Activated naive CD4-positive, alpha-beta T cell treated with anti-CD3 and anti-CD28 coated beads, Interleukin-2, amount 50 U/mL, for 24 hours (primary cell): Measurements from ENCODE around the gene SLC25A21.

ENCODE experiments used
- H3K27ac Mint-ChIP-seq: one replicate; pipeline ENCODE4 v1.8.0; 2021; ENCODE audit warnings: mild to moderate bottlenecking, mixed read lengths
- H3K27me3 Mint-ChIP-seq: one replicate; pipeline ENCODE4 v1.8.0; 2021; ENCODE audit warnings: mixed read lengths
- H3K36me3 Mint-ChIP-seq: one replicate; pipeline ENCODE4 v1.8.0; 2021; ENCODE audit warnings: mixed read lengths
- H3K4me1 Mint-ChIP-seq: one replicate; pipeline ENCODE4 v1.8.0; 2021; ENCODE audit warnings: mixed read lengths
- H3K4me3 Mint-ChIP-seq: one replicate; pipeline ENCODE4 v1.8.0; 2021; ENCODE audit warnings: mild to moderate bottlenecking, mixed read lengths
- H3K9me3 Mint-ChIP-seq: one replicate; pipeline ENCODE4 v1.8.0; 2021; ENCODE audit warnings: mixed read lengths

The SLC25A21 gene

DNA sequence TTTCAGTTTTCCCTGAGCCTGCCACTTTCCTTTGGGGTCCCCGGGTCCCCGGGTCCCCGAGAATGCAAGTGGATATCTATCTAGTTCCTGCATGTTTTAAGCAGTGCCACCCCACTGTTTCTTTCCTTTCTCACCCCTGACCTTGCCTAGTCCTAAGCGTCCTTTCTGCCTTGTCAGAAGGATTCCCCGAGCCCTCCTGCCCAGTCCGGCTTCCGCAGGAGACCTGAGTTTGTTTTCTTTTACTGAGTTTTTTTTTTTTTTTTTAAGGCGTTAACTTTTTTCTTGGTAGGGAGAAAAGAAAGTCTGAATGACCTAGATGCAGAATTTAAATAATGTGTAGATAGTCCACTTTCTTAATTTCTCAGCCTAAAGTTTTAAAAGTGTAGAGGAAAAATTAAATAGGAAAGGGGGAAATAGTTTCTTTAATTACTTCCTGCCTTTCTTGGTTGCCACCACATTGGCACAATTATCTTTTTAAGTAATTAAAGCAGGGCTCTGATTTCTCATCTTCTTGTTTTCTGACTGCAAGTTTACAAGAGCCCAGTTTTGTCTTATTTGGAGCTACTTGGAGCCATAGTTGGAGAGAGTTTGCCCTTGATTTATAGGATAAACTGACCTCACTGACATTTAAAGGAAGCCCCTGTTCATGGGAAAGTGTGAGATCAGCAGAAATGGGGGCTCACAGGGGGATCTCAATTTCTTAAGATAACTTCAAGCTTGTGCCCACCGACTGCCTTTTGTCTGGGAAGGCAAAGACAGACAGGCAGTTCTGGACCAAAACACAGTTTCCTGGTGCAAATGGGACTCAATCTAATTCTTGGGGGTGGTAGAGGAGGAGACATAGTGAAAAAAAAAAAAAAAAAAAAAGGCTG is 507.8 kb downstream of the SLC25A21 start:
- Mint-ChIP-seq H3K9me3 (peaks cover 4% of the 10 kb centered on the region), H3K27me3 (peaks cover 60% of the 10 kb centered on the region), H3K4me1 (peaks cover 47% of the 10 kb centered on the region), H3K36me3 (peaks cover 8% of the 10 kb centered on the region), H3K27ac (no peak overlapping the region), H3K4me3 (peak overlapping the region; percentile 57)

DNA sequence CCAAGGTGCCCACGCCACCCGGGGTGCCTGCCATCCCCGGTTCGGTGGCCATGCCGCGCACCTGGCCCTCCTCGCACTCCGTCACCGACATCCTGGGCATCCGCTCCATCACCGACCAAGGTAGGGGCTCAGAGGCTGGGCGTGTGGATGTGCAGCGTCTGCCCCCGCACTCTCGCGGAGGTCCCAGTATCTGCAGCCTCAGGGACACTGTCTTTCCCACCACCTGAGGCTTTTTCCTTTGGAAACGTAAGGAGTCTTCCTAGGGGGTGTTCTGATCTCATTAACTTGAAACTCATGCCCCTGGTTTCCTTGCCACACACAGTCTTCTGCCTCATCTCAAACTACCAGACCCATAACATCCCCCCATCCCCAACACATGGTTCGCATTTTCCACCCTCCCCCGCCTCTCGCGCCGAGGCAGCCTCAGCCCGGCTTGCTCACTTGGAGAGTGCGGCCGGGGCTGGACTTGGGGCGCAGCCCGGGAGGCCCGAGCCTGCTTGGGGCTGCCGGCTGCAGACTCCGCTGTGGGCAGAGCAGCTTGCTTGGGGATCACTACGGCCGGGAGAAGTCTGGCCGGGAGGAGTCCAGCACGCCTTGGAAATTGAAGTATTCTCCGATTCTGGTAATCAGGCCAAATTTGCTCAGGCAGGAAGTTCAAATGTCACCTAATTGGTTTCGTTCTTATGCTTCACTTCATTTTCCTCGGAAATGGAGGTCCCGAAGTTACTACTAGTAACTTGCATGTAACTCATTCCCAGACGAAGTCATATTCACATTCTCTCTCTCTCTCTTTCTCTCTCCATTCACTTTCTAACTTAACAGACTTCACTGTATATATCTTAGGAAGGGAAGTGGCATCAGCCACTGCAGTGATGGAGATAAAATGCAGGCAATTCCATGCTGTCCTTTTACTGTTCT is 508.7 kb downstream of the SLC25A21 start:
- H3K27me3 Mint-ChIP-seq, result peaks cover 66% of the 10 kb centered on the region
- no peak overlapping the region for H3K27ac Mint-ChIP-seq
- peaks cover 8% of the 10 kb centered on the region for H3K36me3 Mint-ChIP-seq
- H3K4me3 Mint-ChIP-seq, result peak overlapping the region; percentile 57
- H3K4me1 Mint-ChIP-seq, result peaks cover 52% of the 10 kb centered on the region
- peaks cover 4% of the 10 kb centered on the region for H3K9me3 Mint-ChIP-seq

DNA sequence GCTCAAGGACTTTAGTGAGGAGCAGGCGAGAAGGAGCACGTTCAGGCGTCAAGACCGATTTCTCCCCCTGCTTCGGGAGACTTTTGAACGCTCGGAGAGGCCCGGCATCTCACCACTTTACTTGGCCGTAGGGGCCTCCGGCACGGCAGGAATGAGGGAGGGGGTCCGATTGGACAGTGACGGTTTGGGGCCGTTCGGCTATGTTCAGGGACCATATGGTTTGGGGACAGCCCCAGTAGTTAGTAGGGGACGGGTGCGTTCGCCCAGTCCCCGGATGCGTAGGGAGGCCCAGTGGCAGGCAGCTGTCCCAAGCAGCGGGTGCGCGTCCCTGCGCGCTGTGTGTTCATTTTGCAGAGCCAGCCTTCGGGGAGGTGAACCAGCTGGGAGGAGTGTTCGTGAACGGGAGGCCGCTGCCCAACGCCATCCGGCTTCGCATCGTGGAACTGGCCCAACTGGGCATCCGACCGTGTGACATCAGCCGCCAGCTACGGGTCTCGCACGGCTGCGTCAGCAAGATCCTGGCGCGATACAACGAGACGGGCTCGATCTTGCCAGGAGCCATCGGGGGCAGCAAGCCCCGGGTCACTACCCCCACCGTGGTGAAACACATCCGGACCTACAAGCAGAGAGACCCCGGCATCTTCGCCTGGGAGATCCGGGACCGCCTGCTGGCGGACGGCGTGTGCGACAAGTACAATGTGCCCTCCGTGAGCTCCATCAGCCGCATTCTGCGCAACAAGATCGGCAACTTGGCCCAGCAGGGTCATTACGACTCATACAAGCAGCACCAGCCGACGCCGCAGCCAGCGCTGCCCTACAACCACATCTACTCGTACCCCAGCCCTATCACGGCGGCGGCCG is 509.6 kb downstream of the SLC25A21 start:
- Mint-ChIP-seq H3K9me3 (peaks cover 4% of the 10 kb centered on the region), H3K36me3 (peaks cover 8% of the 10 kb centered on the region), H3K27ac (no peak overlapping the region), H3K27me3 (peaks cover 66% of the 10 kb centered on the region), H3K4me3 (peak overlapping the region; percentile 55), H3K4me1 (peaks cover 52% of the 10 kb centered on the region)

DNA sequence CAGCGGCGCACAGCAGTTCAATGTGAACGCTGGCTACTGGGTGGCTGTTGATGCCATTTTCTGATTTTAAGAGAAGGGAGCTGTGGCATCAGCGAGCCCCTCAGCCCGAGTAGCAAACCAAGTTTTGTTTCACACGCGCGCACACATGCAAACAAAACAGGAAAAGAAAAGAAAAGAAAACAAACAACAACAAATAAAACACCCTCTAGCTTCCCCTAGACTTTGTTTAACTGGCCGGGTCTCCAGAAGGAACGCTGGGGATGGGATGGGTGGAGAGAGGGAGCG is 510.2 kb downstream of the SLC25A21 start:
- peaks cover 50% of the 10 kb centered on the region for H3K4me1 Mint-ChIP-seq

DNA sequence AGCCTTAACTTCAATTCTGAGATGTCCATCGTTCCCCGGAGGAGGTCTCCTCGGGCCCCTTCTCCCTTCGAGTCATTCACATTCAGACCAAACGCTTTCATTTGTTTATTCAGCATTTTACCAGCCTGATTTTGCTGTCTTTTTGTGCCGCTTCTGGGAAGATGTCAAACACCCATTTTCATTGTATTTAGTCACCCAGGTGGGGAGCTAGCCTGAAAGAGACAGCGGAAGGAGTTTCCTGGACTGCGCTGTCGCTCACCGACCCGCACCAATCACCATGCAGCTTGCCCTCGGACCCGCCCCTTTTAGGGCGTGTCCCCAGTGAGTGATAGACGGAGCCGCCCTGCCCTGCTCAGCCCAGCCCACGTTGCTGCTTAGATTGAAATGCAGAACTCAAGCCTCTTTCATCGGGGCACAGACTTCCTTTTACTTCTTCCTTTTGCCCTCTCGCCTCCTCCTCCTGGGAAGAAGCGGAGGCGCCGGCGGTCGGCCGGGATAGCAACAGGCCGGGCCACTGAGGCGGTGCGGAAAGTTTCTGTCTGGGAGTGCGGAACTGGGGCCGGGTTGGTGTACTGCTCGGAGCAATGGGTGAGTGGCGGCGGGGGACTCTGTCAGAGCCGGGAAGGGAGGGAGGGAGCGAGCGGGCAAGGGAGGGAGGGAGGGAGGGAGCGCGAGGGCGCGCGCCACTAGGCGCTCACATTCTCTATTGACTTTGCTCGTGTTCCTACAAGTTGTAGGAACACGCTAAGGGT is 510.7 kb downstream of the SLC25A21 start, which contains the start of gene PAX9:
PAX9 (plus strand) TSS at position 355 of the 752 bp plus-strand sequence; CDS start at position 585, 230 bp downstream.
- H3K27ac Mint-ChIP-seq, result no peak within 1 kb of the TSS
- no peaks in the 10 kb centered on the region for H3K9me3 Mint-ChIP-seq
- peak within 1 kb of the TSS; percentile 55 for H3K4me3 Mint-ChIP-seq
- peaks cover 6% of the 10 kb centered on the region for H3K36me3 Mint-ChIP-seq
- peaks cover 66% of the 10 kb centered on the region for H3K27me3 Mint-ChIP-seq
- peaks cover 55% of the 10 kb centered on the region for H3K4me1 Mint-ChIP-seq

More for the DNA sequence above, 510.2 kb downstream of the SLC25A21 start:
- no peaks in the 10 kb centered on the region for H3K9me3 Mint-ChIP-seq
- H3K36me3 Mint-ChIP-seq, result peaks cover 6% of the 10 kb centered on the region
- peak overlapping the region; percentile 55 for H3K4me3 Mint-ChIP-seq
- H3K27ac Mint-ChIP-seq, result no peak overlapping the region
- peaks cover 62% of the 10 kb centered on the region for H3K27me3 Mint-ChIP-seq

DNA sequence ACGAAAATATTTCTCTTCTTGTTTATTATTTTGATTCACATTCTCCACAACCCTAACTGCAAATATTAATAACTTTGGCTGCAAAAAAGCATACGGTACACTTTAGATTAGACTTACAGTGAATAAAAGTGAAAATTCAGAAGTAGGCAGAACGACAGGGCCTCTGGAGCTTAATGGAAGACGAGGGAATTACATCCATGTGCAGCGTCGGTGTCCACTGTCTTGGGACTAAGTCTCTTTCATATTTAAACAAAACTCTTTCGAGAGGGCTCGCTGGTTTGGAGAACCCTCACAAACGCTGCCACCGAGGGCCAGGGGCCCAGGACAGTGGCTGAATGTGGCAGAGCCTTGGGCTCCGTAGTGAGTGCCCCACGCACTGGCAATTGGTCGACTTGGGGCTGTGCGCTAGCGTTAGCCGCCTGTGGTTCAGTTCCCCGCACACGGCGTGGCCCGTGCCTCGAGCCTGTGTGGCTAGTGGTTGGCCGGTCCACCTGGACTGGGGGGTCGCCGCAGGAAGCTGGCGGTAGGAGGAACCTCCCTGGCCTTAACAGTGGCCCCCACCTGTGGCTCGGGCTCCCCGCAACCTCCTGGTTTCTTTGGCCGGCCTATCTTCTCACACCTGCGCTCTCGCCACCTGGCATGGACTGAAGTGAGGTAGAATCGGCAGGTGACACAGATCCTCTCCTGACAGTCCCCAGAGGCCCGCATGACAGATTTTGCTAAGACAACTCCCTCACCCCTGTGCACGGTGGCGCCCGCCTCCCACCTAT is 511.5 kb downstream of the SLC25A21 start:
- peaks cover 66% of the 10 kb centered on the region for H3K27me3 Mint-ChIP-seq
- H3K27ac Mint-ChIP-seq, result no peak overlapping the region
- H3K4me3 Mint-ChIP-seq, result peak overlapping the region; percentile 51
- peaks cover 62% of the 10 kb centered on the region for H3K4me1 Mint-ChIP-seq
- H3K36me3 Mint-ChIP-seq, result peaks cover 6% of the 10 kb centered on the region
- H3K9me3 Mint-ChIP-seq, result no peaks in the 10 kb centered on the region

DNA sequence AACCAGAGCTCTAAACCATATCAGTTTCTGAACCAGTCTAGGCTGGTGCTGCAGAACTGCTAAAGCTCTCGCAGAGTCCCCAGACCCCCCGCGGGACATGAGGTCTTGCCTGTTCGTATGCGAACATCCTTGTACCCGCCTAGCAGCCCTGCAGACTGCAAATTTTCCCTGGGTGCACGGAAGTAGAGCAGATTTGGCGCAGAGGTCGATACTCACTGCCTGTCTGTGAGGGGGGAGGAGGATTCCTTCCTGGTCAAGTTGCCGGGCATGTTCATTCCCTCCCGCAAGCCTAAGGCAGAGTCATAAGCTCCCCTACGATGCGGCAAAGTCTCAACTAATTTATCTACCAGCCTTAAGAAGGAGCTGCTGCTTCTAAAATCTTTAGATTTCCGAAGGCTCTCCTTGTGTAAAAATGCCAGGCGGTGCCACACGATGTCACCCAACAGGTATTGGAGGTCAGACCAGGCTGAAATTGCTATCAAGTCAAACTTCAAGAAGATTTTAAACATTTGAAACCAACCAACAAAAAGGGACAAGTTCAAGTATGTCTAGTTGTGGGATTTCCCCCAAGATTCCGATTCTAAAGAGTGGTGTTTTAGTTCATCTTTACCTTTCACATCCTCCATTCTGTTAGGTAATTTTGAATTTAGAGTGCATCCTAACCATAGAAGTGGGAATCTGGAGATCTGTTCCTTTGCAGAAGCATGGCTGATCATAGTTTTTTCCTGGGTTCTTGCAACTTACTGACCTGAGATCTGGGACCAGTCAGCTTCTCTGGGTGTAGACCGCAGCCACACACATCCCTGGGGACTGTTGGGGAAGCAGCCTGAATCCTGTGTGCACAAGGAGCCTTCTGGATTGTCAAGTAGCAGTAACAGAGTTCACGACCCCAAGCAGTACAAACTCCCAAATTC is 512.3 kb downstream of the SLC25A21 start:
- H3K36me3 Mint-ChIP-seq, result peaks cover 6% of the 10 kb centered on the region
- H3K4me3 Mint-ChIP-seq, result no peak overlapping the region
- peaks cover 61% of the 10 kb centered on the region for H3K4me1 Mint-ChIP-seq
- H3K27me3 Mint-ChIP-seq, result peaks cover 66% of the 10 kb centered on the region
- H3K9me3 Mint-ChIP-seq, result no peaks in the 10 kb centered on the region
- no peak overlapping the region for H3K27ac Mint-ChIP-seq

DNA sequence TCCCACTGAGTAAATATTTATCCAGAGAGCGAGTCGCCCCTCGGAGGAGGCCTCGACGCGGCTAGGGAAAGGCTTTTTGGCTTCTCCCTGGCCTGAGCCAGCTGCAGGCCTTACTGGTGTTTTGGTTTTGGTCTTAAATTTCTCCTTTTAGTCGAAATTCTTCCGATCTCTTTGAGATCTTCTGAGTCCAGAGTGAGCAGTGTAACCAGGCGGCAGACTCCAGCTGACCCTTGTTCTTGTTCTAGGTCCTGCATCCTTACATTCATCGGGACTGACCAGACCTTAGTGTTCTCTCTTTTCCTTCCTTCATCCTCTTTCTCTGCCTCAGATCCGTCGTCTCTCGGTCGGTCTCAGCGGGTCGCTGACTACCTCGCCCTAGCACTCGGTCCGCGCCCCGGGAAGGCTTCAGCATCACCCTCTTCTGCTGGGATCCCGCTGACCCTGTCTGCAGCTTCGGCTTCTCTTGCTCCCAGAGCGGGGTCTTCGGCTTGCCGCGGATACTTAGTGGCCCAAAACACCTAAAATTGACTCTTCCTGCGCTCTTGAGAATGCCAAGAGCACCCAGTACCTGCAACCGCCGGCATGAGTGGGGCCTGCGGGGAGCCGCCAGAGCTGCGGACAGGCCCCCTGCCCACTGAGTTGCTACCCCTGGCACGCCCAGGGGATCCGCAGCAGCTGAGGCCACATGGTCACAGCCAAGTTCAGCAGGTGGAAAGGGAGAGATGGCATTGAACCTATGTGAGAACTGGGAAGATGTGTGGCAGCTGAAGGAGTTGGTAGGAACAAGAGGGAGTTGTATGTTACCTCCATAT is 513.2 kb downstream of the SLC25A21 start:
- Mint-ChIP-seq H3K4me3 (peak overlapping the region; percentile 0), H3K4me1 (peaks cover 56% of the 10 kb centered on the region), H3K36me3 (peaks cover 6% of the 10 kb centered on the region), H3K27ac (no peak overlapping the region), H3K9me3 (no peaks in the 10 kb centered on the region), H3K27me3 (peaks cover 66% of the 10 kb centered on the region)

DNA sequence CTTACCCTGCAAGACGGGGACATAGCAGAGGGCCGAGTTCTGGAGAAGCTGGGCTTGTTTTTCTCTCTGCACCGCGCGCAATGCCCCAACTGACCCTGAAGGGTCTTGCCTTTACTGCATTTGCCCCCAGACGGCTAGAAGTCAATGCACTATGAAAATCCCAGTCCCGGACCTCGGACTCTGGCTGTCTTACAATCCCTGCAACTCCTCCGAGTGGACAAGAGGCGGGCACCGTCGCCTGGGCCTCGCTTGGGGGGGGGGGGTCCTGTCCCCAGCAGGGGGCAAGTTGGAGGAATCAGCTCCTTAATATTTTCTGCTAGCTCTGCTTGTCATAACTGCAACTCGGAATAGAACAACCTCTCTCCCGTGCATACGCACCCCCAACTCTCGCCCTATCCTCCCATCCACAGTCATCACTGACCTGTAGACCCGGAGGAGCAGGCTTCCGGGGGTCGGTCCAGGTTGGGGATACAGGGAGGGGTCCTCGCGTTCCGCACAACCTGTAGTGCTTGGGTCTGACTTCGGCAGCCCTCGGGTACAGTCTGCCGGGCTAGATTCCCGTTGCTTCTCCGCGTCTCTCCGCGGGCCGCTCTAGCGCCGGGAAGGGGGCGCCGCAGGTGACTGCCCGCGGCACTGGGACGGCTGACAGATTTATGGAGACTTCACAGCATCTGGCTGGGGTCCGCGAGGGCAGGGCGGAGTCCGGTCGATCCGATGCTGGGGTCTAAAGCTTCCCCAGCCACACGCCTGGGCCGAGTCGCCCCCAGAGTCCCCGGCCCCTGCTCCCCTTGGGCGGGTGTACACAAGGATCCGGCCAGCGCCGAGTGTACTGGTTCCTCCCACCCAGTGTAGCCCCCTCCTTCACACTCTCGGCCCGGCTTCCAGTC is 514.0 kb downstream of the SLC25A21 start:
- H3K4me3 Mint-ChIP-seq, result no peak overlapping the region
- H3K27me3 Mint-ChIP-seq, result peaks cover 66% of the 10 kb centered on the region
- no peak overlapping the region for H3K27ac Mint-ChIP-seq

DNA sequence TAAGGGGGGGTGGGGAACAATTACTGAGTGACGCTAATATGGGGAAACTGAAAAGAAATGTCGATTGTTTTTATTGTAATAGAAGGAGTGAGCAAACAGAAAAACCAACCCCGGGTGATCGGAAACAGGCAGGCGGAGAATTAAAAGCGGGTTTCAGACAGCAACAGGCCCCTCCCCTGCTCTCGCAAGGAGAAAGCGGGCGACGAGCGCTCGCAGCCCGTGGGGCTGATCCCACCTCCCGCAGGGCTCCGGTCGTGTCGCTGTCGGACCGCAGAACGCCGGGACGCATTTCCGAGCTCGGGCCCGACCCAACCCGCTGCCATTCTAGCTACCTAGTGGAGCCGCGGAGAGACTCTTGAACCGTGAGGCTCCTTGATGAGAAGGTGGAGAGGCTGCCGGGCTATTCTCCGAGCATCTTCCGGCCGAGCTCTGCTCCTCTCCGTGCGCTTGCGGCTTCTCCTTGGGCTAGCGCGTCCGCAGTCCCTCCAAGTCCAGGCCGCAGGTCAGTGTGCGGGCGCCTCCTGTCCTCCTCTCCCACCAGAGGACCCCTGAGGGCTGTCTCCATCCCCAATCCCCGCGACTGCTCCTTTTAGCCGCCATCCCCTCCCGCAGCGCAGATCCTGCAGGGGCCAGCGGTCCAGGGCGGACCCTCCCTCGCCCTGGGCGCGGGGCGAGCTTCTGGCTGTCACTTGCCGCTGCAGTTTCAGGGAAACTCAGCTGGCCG is 514.8 kb downstream of the SLC25A21 start:
- no peak overlapping the region for H3K27ac Mint-ChIP-seq
- H3K27me3 Mint-ChIP-seq, result peaks cover 70% of the 10 kb centered on the region
- no peak overlapping the region for H3K4me3 Mint-ChIP-seq
- peaks cover 42% of the 10 kb centered on the region for H3K4me1 Mint-ChIP-seq
- H3K9me3 Mint-ChIP-seq, result no peaks in the 10 kb centered on the region
- H3K36me3 Mint-ChIP-seq, result peaks cover 4% of the 10 kb centered on the region

More for the DNA sequence above, 514.0 kb downstream of the SLC25A21 start:
- peaks cover 48% of the 10 kb centered on the region for H3K4me1 Mint-ChIP-seq
- H3K36me3 Mint-ChIP-seq, result peaks cover 4% of the 10 kb centered on the region
- H3K9me3 Mint-ChIP-seq, result no peaks in the 10 kb centered on the region

DNA sequence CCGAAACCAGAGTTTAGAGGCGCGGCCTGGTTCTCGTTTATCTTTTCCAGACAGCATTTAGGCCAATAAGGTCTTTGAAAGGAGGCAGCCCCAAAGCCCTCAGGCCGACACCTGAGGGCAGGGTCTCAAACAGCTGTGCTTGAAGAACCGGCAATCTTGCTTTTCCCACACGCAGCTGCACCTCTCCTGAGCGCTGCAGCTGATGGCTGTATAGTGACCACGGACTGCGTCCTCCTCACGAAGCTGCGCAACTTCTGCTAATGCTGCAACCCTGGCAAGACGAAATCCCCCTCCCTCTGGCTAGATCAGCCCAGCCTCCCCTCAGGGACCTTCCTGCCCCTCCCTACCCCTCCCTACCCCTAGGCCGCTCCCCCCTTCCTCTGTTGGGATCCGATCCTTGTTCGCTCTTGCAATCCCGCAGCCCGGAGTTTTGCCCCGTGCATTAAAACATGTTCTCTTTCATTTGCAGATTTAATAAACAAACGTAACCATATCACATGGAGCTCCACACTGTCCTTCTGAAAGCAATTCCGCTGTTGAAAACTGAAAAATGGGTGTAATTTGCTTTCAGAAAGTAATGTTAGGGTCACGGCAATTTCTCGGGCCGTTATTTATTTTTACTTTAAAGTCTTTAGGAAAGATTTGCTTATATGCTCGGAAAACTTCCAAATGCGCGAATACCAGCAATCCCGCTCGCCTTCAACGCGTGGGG is 515.6 kb downstream of the SLC25A21 start:
- H3K27me3 Mint-ChIP-seq, result peaks cover 67% of the 10 kb centered on the region

More for the DNA sequence above, 515.6 kb downstream of the SLC25A21 start:
- peaks cover 36% of the 10 kb centered on the region for H3K4me1 Mint-ChIP-seq
- no peaks in the 10 kb centered on the region for H3K9me3 Mint-ChIP-seq
- H3K4me3 Mint-ChIP-seq, result peak overlapping the region; percentile 43
- H3K36me3 Mint-ChIP-seq, result peaks cover 4% of the 10 kb centered on the region
- no peak overlapping the region for H3K27ac Mint-ChIP-seq
